ENCODE results near the gene LKAAEAR1. TPM values are rescaled to one million over a fixed set of nuclear protein-coding genes. Genes with fewer than 3 reads are reported as not detected.

The LKAAEAR1 gene
- total and polyA plus RNA-seq, 12 donors: 0.12 TPM; not detected in 11

GRCh38 chr20:64048402-64049044 is 35.7 kb downstream of the LKAAEAR1 start:
- Histone ChIP-seq H3K4me3 (peak overlapping the region; percentile 55 to 78 (median 64)), H3K27me3 (peaks cover 6 to 87% (median 51%) of the 10 kb centered on the region in 7 donors)

GRCh38 chr20:64047968-64048401 is 36.2 kb downstream of the LKAAEAR1 start:
- ATAC-seq: no peak
- intact Hi-C loops (cut with DNase I): no loop called here
- Histone ChIP-seq H3K4me1 (peaks cover 0 to 41% (median 20%) of the 10 kb centered on the region in 9 donors), H3K9me3 (no peaks in the 10 kb centered on the region), H3K27me3 (peaks cover 6 to 92% (median 51%) of the 10 kb centered on the region in 7 donors), H3K36me3 (peaks cover 0 to 26% (median 5%) of the 10 kb centered on the region in 9 donors), H3K27ac (peak overlapping the region; percentile 74 to 93 (median 84)), H3K4me3 (peak overlapping the region; percentile 55 to 78 (median 64))
- no peak for TF ChIP-seq CTCF (IDR thresholded peaks at IDR 0.05)
- 7 to 11% methylated on average over 48 to 49 of the region's 49 CpGs for WGBS, 2 donors
- DNase-seq: no peak

More at GRCh38 chr20:64048402-64049044, 35.7 kb downstream of the LKAAEAR1 start:
- H3K4me1 ChIP-seq: peaks cover 0 to 46% (median 25%) of the 10 kb centered on the region in 9 donors
- ATAC-seq (no peak), DNase-seq (no peak)
- peak overlapping the region; percentile 74 to 93 (median 84) for H3K27ac ChIP-seq
- TF ChIP-seq CTCF (IDR thresholded peaks at IDR 0.05): no peak
- no peaks in the 10 kb centered on the region for H3K9me3 ChIP-seq
- H3K36me3 ChIP-seq: peaks cover 0 to 26% (median 5%) of the 10 kb centered on the region in 9 donors
- WGBS, 2 donors: 3 to 7% methylated on average over 98 to 99 of the region's 101 CpGs
- intact Hi-C loops (cut with DNase I): no loop called here

- DNase-seq (no peak), ATAC-seq (no peak)
- no peaks in the 10 kb centered on the region for H3K9me3 ChIP-seq
- TF ChIP-seq CTCF (IDR thresholded peaks at IDR 0.05): no peak
- H3K27ac ChIP-seq: peak overlapping the region; percentile 74 to 93 (median 84)
- peaks cover 9 to 90% (median 56%) of the 10 kb centered on the region in 7 donors for H3K27me3 ChIP-seq
- WGBS, 2 donors: 64 to 70% methylated on average over 8 of the region's 8 CpGs
- H3K4me1 ChIP-seq: peaks cover 4 to 37% (median 18%) of the 10 kb centered on the region in 9 donors
- intact Hi-C loops (cut with DNase I): no loop called here
- H3K36me3 ChIP-seq: peaks cover 0 to 26% (median 5%) of the 10 kb centered on the region in 9 donors
- peak overlapping the region; percentile 55 to 78 (median 64) for H3K4me3 ChIP-seq
Observed at GRCh38 chr20:64047046-64047389, 37.2 kb downstream of the LKAAEAR1 start.

GRCh38 chr20:64045346-64046011 is 38.7 kb downstream of the LKAAEAR1 start:
- no peak for TF ChIP-seq CTCF (IDR thresholded peaks at IDR 0.05)
- H3K36me3 ChIP-seq: peaks cover 0 to 26% (median 5%) of the 10 kb centered on the region in 9 donors
- peak overlapping the region; percentile 47 to 93 (median 84) for H3K27ac ChIP-seq
- H3K4me3 ChIP-seq: peak overlapping the region in 7 of 10 donors; percentile 59 to 78 (median 66)
- 44 to 52% methylated on average over 11 of the region's 11 CpGs for WGBS, 2 donors
- DNase-seq: peak in 1 of 2 donors; percentile 64
- ATAC-seq: peak in 7 of 8 donors; percentile 11 to 56 (median 24)
- peaks cover 15 to 40% (median 32%) of the 10 kb centered on the region in 9 donors for H3K4me1 ChIP-seq
- intact Hi-C loops (cut with DNase I): no loop called here
- no peaks in the 10 kb centered on the region for H3K9me3 ChIP-seq
- H3K27me3 ChIP-seq: peaks cover 9 to 90% (median 69%) of the 10 kb centered on the region in 7 donors

Measured in heart right ventricle (tissue), 16 donors.